Stimulated activated CD4-positive, alpha-beta T cell treated with anti-CD3 and anti-CD28 coated beads, Interleukin-15, amount 100 ng/mL, for 48 hours (primary cell): ENCODE results near the gene NINJ1.
"Not testable (repeated sequence)": the region's sequence is repeated elsewhere in the genome, so short reads cannot be mapped to it uniquely, and the experiment has no call there.

ENCODE experiments used
- DNase-seq, 2 donors: peaks; one replicate each; pipeline ENCODE4 v3.0.0-alpha.2; 2020; ENCODE audit warnings: low read depth in 2 of 2

Gene NINJ1

DNA sequence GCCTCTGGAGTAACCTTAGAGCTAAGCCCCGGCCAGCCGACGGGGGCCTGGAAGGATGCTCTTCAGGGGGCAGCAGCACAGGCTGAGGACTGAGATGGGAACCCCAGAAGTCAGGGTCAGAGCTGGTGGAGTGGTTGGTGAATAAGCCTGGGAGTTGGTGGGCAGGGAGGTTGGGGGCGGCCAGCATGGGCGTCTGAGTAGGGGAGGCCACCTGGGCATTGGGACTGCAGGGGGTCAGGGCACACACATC lies 14.4 kb downstream of the NINJ1 start:
- DNase-seq: no peak

DNA sequence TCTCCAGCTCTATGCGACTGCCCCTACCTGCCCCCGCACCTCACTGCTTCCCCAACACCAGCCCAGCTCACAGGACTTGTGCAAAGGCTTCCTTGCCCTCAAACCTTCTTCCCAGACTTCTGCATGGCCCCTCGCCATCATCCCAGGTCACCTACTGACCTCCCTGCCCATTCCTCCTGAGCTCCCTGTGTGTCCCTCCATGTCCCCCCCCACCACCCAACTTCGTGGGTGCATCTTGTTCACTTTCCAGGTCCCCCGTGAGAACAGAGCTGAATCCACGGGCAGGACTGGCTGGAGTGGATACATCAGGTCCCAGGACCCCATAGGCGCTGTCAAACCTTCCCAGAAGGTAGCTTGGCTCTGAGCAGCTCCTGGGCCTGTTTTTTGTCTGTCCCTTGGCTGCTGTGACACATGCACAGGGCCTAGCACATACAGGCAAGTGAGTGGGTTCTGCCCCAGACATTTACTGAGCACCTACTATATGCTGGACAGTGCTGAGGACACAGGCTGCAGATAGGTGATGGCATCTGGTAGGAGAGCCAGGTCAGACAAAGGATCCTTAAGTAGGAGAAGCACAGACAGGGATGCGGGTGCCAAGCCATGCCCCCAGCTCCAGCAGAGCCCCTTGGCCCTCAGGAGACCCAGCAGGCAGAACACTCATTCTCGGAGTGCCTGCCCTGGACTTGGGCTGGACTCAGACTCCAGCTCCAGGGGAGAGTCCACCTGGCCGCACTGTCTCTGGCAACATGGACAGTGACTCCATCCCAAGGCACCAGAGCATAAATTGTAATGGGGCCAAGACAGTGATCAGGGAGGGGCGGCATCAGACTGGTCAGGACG lies 15.0 kb downstream of the NINJ1 start:
- DNase-seq: no peak

DNA sequence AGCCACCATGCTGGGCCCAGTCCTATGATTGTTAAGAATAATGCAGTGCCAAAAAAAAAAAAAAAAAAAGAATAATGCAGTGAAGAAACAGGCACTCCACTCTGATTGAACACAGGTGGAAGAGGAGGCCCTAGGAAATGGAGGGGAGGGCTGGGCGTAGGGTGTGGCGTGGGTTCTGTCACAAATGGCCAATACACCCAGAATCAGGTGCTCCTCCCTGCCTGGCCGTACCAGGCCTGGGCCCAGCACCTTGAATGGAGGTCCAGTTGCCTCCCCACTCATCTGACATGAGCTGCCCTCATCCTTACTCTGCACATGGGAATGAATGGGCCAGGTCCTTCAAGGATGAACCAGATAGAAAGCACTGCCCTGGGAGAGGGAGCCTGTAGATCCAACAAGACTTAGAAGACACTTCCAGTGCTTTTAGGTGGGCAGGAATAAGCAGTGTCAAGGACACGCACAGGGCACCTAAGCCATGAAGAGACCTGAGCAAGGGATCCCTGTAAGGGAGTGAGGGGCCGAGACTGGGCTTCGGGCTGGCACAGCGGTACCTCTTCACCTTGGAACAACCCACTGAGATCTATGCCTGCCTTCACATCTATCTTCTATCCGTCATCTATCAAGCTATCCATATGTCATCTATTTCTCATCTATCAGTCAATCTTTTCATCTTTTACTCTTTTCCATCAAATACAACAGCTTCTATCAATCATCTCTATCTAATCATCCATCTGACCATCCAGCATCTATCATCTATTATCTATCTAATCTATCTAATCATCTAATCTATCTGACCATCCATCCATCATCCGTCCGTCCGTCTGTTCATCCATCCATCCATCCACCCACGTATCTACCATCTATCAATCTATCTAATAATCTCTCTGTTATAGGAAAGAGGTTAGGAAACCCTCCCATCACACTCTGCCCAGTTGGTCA lies 15.9 kb downstream of the NINJ1 start:
- DNase-seq: no peak

DNA sequence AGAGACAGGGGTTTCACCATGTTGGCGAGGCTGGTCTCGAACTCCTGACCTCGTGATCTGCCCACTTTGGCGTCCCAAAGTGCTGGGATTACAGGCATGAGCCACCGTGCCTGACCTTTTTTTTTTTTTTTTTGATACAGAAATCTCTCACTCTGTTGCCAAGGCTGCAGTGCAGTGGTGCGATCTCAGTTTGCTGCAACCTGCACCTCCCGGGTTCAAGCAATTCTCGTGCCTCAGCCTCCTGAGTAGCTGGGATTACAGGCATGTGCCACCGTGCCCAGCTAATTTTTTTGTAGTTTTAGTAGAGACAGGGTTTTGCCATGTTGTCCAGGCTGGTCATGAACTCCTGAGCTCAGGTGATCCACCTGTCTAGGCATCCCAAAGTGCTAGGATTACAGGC lies 16.5 kb downstream of the NINJ1 start:
- not testable (repeated sequence) for DNase-seq

DNA sequence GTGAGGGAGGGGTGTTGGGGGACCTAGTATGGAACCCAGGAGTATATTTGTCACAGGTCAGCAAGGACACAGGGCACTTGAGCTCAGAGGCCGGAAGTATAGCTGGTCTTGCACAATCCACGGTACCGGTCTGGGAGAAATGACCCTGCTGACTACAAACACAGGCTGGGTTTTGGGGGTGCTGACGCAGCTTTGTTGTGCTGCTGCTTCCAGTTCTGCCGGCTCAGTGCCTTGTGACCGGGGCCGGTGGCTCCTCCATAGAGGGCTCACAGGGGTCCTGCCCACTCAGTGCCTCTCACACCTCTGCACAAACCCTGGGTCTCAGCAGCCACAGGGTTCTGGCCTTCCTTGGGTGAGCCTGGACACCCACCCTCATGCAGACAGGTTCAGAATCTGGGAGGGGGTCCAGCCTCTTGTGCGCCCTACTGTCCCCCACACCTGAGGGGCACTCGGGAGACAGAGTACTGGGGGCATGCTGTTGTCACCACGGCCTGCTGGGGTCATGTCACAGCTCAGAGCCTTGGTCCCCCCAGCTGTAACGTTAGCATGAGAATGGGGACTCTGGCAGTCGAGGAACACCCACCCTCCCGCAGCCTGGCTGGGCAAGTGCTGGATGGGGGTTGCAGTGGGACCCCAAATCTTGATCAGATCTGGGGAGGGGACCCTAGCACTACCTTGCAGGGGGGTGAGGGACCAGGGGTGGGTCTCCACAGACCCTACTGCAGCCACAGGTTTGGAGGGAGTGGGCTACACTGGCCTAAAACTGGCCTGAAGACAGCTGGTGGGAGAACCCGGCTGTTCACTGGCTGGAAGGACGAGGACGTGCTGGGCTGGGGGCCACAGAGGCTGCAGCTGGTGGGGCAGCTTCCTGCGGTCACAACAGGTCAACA lies 17.7 kb downstream of the NINJ1 start:
- DNase-seq: no peak

DNA sequence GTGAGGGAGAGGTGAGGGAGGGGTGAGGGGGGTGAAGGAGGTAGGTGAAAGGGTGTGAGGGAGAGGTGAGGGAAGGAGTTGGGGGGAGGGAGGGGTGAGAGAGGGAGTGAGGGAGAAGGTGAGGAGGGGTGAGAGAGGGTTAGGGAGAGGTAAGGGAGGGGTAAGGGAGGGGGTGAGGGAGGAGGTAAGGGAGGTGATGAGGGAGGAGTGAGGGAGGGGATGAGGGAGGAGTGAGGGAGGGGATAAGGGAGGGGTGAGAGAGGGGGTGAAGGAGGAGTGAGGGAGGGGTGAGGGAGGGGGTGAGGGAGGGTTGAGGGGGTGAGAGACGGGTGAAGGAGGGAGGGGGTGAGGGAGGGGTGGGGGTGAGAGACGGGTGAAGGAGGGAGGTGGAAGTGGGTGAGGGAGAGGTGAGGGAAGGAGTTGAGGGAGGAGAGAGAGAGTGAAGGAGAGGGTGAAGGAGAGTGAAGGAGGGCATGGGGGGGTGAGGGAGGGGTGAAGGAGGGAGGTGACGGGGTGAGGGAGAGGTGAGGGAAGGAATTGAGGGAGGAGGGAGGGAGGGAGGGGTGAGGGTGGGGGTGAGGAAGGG lies 18.5 kb downstream of the NINJ1 start:
- no peak for DNase-seq

DNA sequence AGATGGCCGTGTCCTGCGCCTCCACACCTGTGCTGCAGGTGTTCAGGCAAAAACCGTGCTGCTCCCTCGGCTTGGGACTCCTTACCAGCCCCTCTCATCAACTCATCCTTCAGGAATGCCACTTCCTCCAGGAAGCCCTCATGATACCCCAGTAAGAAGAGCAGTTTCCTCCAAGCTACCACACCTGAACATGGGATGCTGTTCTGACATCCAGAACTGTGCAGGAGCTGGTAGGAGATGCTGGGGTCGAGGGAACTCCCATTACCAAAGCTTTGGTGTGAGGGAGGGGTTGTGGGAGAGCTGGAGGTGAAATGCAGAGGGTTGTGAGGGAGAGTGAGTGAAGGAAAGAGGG lies 19.1 kb downstream of the NINJ1 start:
- DNase-seq: no peak

DNA sequence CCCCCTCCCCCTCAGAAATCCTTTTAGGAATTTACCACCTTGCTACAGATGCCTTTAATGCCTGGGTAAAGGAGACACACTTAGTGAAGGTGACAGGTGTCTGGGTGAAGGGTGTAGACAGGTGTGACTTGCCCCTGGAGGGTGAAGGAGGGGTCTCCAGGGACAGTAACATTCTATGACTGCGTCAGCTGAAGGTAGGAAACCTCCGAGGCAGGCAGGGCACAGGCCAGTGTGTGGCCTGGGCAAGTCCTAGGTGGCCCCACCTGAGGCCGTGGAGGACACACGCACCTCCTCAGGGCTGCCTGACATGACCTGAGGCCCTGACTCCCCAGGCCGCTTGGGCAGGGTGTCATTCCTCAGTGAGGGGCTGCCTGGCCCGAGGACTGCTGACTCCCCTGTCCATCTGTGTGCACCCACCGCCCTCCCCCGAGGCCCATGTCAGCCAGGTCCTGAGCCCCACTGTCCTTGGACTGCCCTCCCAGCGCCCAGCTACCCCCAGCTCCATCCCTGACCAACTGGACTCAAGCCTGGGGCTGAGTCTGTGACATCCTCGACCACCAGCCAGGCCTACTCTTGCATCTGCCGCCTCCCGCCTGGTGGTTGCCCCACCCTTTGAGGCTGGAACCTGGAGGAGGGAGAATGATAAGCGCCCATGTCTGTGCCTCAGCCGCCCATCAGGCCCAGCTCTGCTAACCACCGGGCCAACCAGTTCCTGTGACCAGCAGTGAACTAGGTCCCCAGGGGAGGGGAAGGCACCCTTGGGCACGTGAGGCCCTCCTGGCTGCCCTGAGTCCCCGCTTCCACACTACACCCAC lies 19.7 kb downstream of the NINJ1 start:
- DNase-seq: no peak

DNA sequence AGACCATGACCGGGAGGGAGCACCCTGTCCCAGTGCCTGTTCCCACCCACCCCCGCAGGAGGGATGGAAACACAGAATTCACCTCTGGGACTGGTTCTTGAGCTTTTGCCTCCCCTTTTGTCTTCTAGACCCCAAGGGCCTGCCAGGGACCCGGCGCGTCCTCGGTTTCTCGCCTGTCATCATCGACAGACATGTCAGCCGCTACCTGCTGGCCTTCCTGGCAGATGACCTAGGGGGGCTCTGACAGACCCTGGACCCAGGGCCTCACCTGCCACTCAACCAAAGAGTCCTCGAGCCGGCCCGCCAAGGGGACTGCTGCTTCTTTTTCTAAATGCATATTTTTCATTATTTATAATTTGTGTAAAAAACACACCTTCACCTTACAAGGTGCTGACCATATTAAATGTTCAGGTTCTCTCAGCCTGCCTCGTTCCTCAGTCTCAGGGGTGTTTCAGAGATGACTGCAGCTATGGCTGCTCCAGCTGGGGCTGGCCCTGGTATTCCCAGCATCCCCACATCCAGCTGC lies 21.1 kb downstream of the NINJ1 start:
- no peak for DNase-seq

DNA sequence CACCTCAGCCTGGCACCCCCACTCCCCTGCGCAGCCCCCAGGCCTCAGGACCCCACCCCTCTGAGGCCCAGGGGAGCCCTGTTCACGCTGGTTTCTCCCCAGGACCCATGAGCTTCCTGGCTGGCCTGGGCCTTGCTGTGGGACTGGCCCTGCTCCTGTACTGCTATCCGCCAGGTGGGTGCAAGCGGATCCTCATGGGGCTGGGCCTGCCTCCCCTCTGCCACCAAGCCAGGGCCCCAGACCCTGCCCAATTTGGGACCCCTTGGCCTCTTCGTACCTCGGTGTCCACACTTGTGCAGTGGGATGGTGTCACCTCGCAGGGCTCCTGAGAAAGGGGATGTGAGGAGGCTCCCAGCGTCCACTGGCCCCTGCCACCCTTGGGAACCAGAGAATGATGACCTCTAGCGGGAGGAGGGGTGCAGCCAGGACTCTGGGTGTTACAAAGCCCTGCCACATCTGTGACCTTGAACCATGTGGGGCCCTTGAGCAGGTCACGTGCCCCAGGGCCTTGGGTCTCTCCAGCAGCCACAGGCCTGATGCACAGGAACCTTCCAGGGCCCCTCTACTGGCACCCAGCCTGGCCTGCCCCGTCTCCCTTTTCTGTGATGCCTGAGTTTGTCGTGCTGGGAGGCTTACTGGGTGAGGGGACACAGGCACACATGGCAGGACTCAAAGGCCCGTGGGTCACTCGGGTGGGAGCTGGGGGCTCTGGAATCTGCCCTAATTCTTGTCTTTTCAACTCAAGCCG lies 21.8 kb downstream of the NINJ1 start:
- no peak for DNase-seq

DNA sequence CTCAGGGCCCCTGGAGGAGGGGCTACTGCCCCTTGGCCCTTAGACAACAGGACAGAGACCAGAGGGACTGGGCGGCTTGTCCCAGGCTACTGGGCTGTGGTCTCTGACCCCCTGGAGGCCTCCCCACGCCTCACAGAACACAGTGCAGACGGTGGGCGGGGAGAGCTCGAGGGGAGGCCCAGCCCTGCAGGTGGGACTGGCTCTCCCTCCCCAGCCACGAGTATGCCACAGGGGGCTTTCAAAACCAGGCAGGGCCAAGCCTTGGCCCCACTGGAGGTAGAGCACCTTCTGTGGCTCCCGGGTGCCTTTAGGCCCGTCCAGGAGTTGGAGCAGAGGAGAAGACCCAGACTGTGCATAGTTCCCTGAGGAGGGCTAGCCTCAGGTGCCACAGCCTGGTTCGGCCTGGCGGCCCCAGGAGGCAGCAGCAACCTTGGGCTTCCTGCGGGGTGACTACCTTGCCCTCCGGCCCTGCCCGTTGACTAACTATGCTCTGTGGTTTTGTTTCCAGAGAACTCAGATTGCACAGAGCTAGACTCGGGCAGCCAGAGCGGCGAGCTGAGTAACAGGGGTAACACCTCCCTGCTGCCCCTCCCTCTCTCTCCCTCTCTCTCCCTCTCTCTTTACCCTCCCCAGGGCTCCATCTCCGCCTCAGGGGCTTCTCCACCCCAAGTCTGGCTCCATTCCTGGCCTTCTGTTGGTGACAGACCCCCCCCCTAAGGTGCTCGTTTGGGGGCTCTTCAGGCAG lies 22.5 kb downstream of the NINJ1 start:
- no peak for DNase-seq

DNA sequence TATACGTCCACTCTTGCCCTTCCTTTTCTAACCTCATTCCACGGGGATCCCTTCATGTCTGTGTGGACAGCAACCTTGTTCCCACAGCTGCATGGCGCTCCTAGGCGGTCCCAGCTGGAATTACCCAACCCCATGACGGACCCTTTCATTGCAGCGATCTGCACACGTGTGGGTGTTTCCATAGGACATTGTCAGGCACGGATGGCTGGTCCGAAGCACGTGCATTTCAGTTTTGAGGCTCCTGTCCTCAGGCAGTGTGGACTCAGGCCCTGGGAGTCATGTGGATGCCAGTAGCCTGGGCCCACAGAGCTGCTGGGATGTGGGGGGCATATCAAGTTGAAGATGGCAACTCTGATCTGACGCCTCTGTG lies 23.1 kb downstream of the NINJ1 start:
- no peak for DNase-seq

DNA sequence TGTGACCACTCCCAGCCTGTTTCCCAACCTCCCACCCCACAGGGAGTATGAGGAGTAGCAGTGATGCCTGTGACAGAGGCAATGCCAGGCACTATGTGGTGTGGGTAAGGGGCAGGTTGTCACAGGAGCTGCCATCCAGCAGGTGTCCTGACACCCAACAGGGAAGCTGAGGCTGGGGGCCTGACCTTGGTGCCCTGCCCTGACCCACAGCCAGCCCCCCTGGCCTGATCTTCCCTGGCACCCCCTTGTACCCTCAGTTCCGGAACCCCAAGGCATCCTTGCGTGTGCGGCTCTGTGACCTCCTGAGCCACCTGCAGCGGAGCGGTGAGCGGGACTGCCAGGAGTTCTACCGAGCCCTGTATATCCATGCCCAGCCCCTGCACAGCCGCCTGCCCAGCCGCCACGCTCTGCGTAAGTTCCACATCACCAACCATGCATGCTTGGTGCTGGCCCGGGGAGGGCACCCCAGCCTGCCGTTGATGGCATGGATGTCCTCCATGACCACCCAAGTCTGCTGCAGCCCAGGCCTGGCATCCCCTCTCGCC lies 23.7 kb downstream of the NINJ1 start:
- no peak for DNase-seq

DNA sequence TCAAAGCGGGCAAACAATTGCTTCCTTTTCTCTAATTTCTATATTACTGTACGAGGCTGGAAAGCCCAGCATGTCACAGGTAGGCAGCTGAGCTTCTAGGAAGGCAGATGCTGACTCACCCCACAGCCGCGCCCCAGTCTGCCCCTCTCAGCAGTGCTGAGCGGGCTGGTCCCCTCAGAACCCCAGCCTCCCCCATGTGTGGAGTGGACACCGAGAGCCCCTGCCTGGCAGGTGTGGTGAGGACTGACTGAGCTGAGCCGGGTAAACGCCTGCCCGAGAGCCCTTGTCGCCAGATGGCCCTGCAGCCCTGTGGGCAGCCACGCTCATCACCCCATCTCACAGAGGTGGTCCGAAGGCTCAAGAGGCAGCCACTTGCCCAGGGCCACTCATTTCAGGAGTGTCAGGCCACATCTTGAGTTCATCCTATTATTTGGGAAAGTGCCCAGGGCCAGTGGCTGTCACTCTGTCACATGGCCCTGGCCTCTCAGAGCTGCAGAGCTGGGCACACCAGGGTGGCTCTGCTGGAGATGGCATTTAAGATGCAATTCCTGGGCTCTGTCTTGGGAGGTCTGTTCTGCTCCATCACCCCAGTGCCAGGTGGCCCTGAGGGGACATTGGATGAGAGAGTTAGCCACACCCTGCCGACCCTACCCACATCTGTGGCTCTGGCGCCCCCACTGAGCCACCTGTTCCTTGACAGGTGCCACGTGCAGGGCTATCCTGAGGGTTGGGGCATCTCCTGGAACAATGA lies 25.6 kb downstream of the NINJ1 start:
- no peak for DNase-seq

DNA sequence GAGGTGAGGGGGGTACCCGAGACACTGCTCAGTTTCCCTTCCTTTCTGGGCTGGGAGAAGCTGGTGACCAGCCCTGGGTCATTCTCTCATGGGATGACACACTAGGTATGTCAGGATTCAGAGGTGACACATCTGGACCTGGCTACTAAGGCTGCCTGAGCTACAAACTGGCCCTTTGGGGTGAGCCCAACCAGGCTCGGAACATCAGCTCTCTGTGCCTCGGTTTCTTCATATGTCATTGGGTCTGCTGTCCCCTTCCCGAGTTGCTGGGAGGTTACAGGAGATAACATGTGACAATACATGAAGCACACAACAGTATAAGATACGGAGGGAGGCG lies 26.3 kb downstream of the NINJ1 start:
- DNase-seq: no peak

DNA sequence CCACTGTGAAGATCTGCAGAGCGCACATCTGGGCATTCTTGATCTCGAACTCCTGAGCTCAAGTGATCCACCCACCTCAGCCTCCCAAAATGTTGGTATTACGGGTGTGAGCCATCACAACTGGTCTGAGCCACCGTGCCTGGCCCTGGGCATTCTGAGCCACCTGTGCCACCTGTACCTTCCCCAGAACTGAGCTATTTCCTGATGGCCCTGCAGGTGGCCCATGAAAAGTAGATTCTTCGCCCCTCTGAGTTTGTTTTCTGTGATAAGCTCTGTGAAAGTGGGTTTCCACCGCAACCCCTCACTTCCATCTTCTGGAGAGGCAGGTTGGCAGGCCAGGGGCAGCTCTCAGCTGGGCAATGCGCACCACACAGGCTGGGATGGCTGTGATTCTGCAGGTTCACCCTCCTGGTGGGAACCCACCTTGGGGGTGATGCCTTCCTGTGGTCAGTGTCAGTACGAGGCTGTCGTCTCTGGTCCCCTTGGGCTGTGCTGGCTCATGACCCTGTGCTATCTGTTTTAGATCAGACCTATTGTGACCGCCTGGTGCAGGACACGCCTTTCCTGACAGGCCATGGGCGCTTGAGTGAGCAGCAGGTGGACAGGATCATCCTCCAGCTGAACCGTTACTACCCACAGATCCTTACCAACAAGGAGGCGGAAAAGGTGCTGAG lies 26.8 kb downstream of the NINJ1 start:
- no peak for DNase-seq

DNA sequence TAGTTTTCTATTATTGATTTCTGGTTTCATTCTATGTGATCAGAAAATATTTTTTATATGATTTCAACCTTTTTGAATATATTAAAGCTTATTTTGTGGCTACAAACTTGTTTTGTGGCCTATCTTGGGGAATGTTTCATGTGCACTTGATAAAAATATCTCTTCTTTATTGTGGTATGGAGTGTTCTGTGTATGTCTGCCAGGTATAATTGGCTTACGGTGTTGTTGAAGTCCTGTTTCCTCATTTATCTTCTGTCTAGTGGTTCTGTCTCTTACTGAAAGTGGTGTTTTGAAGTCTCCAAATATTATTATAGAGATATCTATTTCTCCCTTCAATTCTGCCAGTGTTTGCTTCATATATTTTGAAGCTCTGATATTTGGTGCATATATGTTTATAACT lies 28.4 kb downstream of the NINJ1 start:
- no peak for DNase-seq

DNA sequence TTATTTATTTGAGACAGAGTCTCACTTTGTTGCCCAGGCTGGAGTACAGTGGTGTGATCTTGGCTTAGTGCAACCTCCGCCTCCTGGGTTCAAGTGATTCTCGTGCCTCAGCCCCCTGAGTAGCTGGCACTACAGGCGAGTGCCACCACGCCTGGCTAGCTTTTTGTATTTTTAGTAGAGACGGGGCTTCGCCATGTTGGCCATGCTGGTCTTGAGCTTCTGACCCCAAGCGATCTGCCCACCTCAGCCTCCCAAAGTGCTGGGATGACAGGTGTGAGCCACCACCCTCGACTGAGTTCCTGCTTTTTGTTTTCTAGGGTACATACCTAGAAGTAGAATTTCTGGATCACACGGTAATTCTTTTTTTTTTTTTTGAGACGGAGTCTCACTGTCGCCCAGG lies 33.0 kb downstream of the NINJ1 start:
- DNase-seq: not testable (repeated sequence)
